CD4-positive, alpha-beta T cell (primary cell): Measurements from ENCODE around the gene NPTN. TPM values are rescaled to one million over a fixed set of nuclear protein-coding genes. Genes with fewer than 3 reads are reported as not detected.

Experiments
- ATAC-seq: fragments of 200-7000 bp; cut with Tn5 transposase; one replicate; pipeline ENCODE4 v1.10.0; 2022; ENCODE audit warnings: mild to moderate bottlenecking; ENCODE audit not compliant: poor library complexity
- CTCF ChIA-PET: fragments of 350-600 bp; sonication (Branson Sonifier 250); formaldehyde crosslinking; loops from one replicate; lab custom pipeline; 2021; ENCODE audit warnings: antibody characterized with exemption, inconsistent platforms; lab: Charles Lee
- POLR2A ChIA-PET: fragments of 350-600 bp; sonication (Branson Sonifier 250); formaldehyde crosslinking; loops from one replicate; lab custom pipeline; 2021; ENCODE audit warnings: antibody characterized with exemption, inconsistent platforms; lab: Charles Lee
- DNase-seq, 14 experiments: peaks; one replicate each; pipeline ENCODE4 v3.0.0-alpha.2; 2013 to 2020; ENCODE audit warnings: mixed read lengths in 2 of 14
- H3K27ac ChIP-seq, 2 donors: one replicate each; pipeline versions ENCODE4 v1.5.1 to v1.7.0; 2013; ENCODE audit warnings: low read length in 2 of 2, low read depth in 1 of 2, mild to moderate bottlenecking in 1 of 2
- H3K27me3 ChIP-seq, 2 experiments: 1 replicate in 1 of 2; 2 replicates in 1 of 2; pipeline versions ENCODE4 v1.6.1 to v1.7.0; 2013; ENCODE audit warnings: low read length in 2 of 2, control low read depth in 1 of 2, mild to moderate bottlenecking in 1 of 2, moderate library complexity in 1 of 2; ENCODE audit not compliant: insufficient read depth in 2 of 2, control insufficient read depth in 1 of 2
- H3K36me3 ChIP-seq: one replicate; pipeline ENCODE4 v1.6.1; 2013; ENCODE audit warnings: low read length, control low read depth; ENCODE audit not compliant: insufficient read depth
- H3K4me1 ChIP-seq: one replicate; pipeline ENCODE4 v1.6.1; 2013; ENCODE audit warnings: low read length, control low read depth; ENCODE audit not compliant: insufficient read depth
- H3K4me3 ChIP-seq: one replicate; pipeline ENCODE4 v1.5.1; 2013; ENCODE audit warnings: mild to moderate bottlenecking, low read length, moderate library complexity
- H3K9me3 ChIP-seq, 2 experiments: 1 replicate in 1 of 2; 2 replicates in 1 of 2; pipeline versions ENCODE4 v1.6.1 to v1.7.0; 2013; ENCODE audit warnings: low read length in 2 of 2, mild to moderate bottlenecking in 2 of 2, control low read depth in 1 of 2, moderate library complexity in 1 of 2; ENCODE audit not compliant: control insufficient read depth in 1 of 2, insufficient read depth in 1 of 2
- H3K27ac Mint-ChIP-seq: one replicate; pipeline ENCODE4 v1.8.0; 2020; ENCODE audit warnings: mixed read lengths
- H3K27me3 Mint-ChIP-seq: one replicate; pipeline ENCODE4 v1.8.0; 2021; ENCODE audit warnings: mixed read lengths
- H3K36me3 Mint-ChIP-seq: one replicate; pipeline ENCODE4 v1.8.0; 2021; ENCODE audit warnings: low read depth, mixed read lengths
- H3K4me1 Mint-ChIP-seq: one replicate; pipeline ENCODE4 v1.8.0; 2021; ENCODE audit warnings: low read depth, mixed read lengths
- H3K4me3 Mint-ChIP-seq: one replicate; pipeline ENCODE4 v1.8.0; 2020; ENCODE audit warnings: mild to moderate bottlenecking, mixed read lengths
- H3K9me3 Mint-ChIP-seq: one replicate; pipeline ENCODE4 v1.8.0; 2020; ENCODE audit warnings: mixed read lengths
- CTCF ChIP-seq: fragments of 200-600 bp; IDR thresholded peaks from one replicate; pipeline ENCODE4 v1.8.0; 2022; ENCODE audit warnings: antibody characterized with exemption, mild to moderate bottlenecking
- intact Hi-C, 2 experiments: fragments of 100-400 bp; cut with DNase I in 1 of 2; cut with micrococcal nuclease in 1 of 2; formaldehyde crosslinking; loops; one replicate each; pipeline versions ENCODE4 v1.15.1 to v1.9.0; 2023 to 2025; cut with DNase I, micrococcal nuclease
- total RNA-seq, 174 experiments: library from RNA in 2 of 174; stranded (reverse) in 2 of 174; gene quantifications; one replicate each; pipeline ENCODE4 v1.2.3 and lab custom pipeline; 2021 to 2026

The NPTN gene
- total RNA-seq, 2 experiments from 2014 or later: 9.3 to 13.5 TPM

- Histone ChIP-seq H3K27ac (no peak overlapping the region), H3K9me3 (no peaks in the 10 kb centered on the region), H3K4me1 (no peaks in the 10 kb centered on the region), H3K36me3 (peaks cover 61% of the 10 kb centered on the region), H3K4me3 (no peak overlapping the region), H3K27me3 (no peaks in the 10 kb centered on the region)
- DNase-seq: no peak
- ChIA-PET CTCF (no interaction called here), POLR2A (no interaction called here)
- no peak for TF ChIP-seq CTCF
- Mint-ChIP-seq H3K27ac (no peak overlapping the region), H3K9me3 (no peaks in the 10 kb centered on the region), H3K4me1 (peaks cover 13% of the 10 kb centered on the region), H3K4me3 (no peak overlapping the region), H3K36me3 (peaks cover 70% of the 10 kb centered on the region), H3K27me3 (no peaks in the 10 kb centered on the region)
- ATAC-seq: no peak
- intact Hi-C loops: no loop called here
These were observed 42.9 kb downstream of the NPTN start for GRCh38 chr15:73590263-73590662.

GRCh38 chr15:73589766-73590165 lies 43.4 kb downstream of the NPTN start:
- POLR2A ChIA-PET: no interaction called here
- H3K9me3 Mint-ChIP-seq: no peaks in the 10 kb centered on the region
- ATAC-seq: no peak
- Histone ChIP-seq H3K9me3 (no peaks in the 10 kb centered on the region), H3K36me3 (peaks cover 66% of the 10 kb centered on the region), H3K27me3 (no peaks in the 10 kb centered on the region), H3K4me1 (no peaks in the 10 kb centered on the region), H3K4me3 (no peak overlapping the region), H3K27ac (no peak overlapping the region)
- no peak for TF ChIP-seq CTCF
- no peaks in the 10 kb centered on the region for H3K27me3 Mint-ChIP-seq
- CTCF ChIA-PET: no interaction called here
- H3K27ac Mint-ChIP-seq: no peak overlapping the region
- no peak for DNase-seq
- intact Hi-C loops: no loop called here
- no peak overlapping the region for H3K4me3 Mint-ChIP-seq
- H3K36me3 Mint-ChIP-seq: peaks cover 75% of the 10 kb centered on the region
- peaks cover 8% of the 10 kb centered on the region for H3K4me1 Mint-ChIP-seq

GRCh38 chr15:73585871-73586654 lies 47.1 kb downstream of the NPTN start:
- POLR2A ChIA-PET: no interaction called here
- intact Hi-C loops: no loop called here
- peaks cover 92% of the 10 kb centered on the region for H3K36me3 Mint-ChIP-seq
- no peaks in the 10 kb centered on the region for H3K9me3 Mint-ChIP-seq
- no peak for TF ChIP-seq CTCF
- no peaks in the 10 kb centered on the region for H3K4me1 ChIP-seq
- no peak overlapping the region for H3K27ac Mint-ChIP-seq
- no peaks in the 10 kb centered on the region for H3K27me3 ChIP-seq
- no peak for DNase-seq
- no peak overlapping the region for H3K4me3 ChIP-seq
- H3K27me3 Mint-ChIP-seq: no peaks in the 10 kb centered on the region
- no peak overlapping the region for H3K4me3 Mint-ChIP-seq
- no peaks in the 10 kb centered on the region for H3K9me3 ChIP-seq
- ATAC-seq: no peak
- H3K36me3 ChIP-seq: peaks cover 86% of the 10 kb centered on the region
- no peak overlapping the region for H3K27ac ChIP-seq
- H3K4me1 Mint-ChIP-seq: no peaks in the 10 kb centered on the region
- CTCF ChIA-PET: interaction anchor here (1.0 kb wide), 1 partner anchor 14 kb away, joined by 3 read pairs; no protein-coding TSS in a partner anchor
